Kidney (tissue), 14 donors: ENCODE results near the gene ATXN10. TPM values are rescaled to one million over a fixed set of nuclear protein-coding genes. Genes with fewer than 3 reads are reported as not detected.

Source experiments
- DNase-seq, 5 donors: peaks; one replicate each; pipeline ENCODE4 v3.0.0-alpha.2; 2013 to 2020
- FAIRE-seq: peaks from 2 replicates; lab custom pipeline; 2012; peaks lifted over from hg19 to GRCh38; lab: Jason Lieb, UNC
- H3K27ac ChIP-seq, 2 donors: one replicate each; pipeline ENCODE4 v1.7.0; 2013; ENCODE audit warnings: low read depth in 2 of 2, low read length in 2 of 2, inconsistent platforms in 1 of 2
- H3K27me3 ChIP-seq: one replicate; pipeline ENCODE4 v1.7.1; 2013; ENCODE audit warnings: low read length, inconsistent platforms; ENCODE audit not compliant: control insufficient read depth, insufficient read depth
- H3K36me3 ChIP-seq, 3 donors: one replicate each; pipeline versions ENCODE4 v1.7.0 to v1.7.1; 2013; ENCODE audit warnings: low read length in 3 of 3, control low read depth in 1 of 3, inconsistent platforms in 1 of 3; ENCODE audit not compliant: insufficient read depth in 3 of 3, control insufficient read depth in 2 of 3
- H3K4me1 ChIP-seq, 3 donors: one replicate each; pipeline versions ENCODE4 v1.7.0 to v1.7.1; 2013; ENCODE audit warnings: low read length in 3 of 3, inconsistent platforms in 1 of 3, low read depth in 1 of 3; ENCODE audit not compliant: control insufficient read depth in 2 of 3, insufficient read depth in 2 of 3
- H3K4me3 ChIP-seq, 3 donors: one replicate each; pipeline versions ENCODE4 v1.7.0 to v1.8.1; 2013; ENCODE audit warnings: low read length in 3 of 3, control low read depth in 1 of 3, inconsistent platforms in 1 of 3
- H3K9ac ChIP-seq, 3 donors: one replicate each; pipeline versions ENCODE4 v1.7.0 to v1.7.1; 2013; ENCODE audit warnings: low read length in 3 of 3, control low read depth in 1 of 3, inconsistent platforms in 1 of 3
- H3K9me3 ChIP-seq, 3 donors: one replicate each; pipeline versions ENCODE4 v1.7.0 to v1.7.1; 2013; ENCODE audit warnings: low read length in 3 of 3, control low read depth in 1 of 3, inconsistent platforms in 1 of 3; ENCODE audit not compliant: control insufficient read depth in 2 of 3, insufficient read depth in 1 of 3
- intact Hi-C: fragments of 100-400 bp; cut with DNase I; formaldehyde crosslinking; loops from one replicate; pipeline ENCODE4 v1.11.1; 2022
- polyA plus RNA-seq: library from polyadenylated mRNA; stranded (reverse); fragments of 350-450 nt; fragmentation: Illumina TruSeq; extraction: RNeasy Lipid Tissue Mini Kit (QIAGEN cat#74804); gene quantifications from one replicate; pipeline ENCODE4 v1.2.3, GENCODE V29; 2014; ENCODE audit warnings: low read depth, low replicate concordance; ENCODE audit not compliant: insufficient read depth
- total RNA-seq: library from RNA; stranded (reverse); fragmentation: NEBNext Ultra II Directional; extraction: Animal tissue kit (Norgen Biotek cat#: 25700); gene quantifications from one replicate; pipeline ENCODE4 v1.2.1, GENCODE V29; 2021
- TF ChIP-seq, protein P1 (sequence below): IDR thresholded peaks from 3 replicates; pipeline ENCODE4 v1.5.1; 2012; ENCODE audit warnings: mild to moderate bottlenecking, moderate library complexity, borderline replicate concordance; ENCODE audit not compliant: insufficient read depth; ENCODE audit errors: extremely low read depth
- donor health status: control.
- donor health status: control.
- donor health status: control.
- donor health status: control.
- donor health status: control.
- donor health status: DM: yes; HTN: yes; CAD: no.
- donor health status: Normal renal cell carcinoma (clear cell type).

Gene ATXN10
- total and polyA plus RNA-seq, 2 donors from 2014 or later = 121 to 142 TPM

DNA sequence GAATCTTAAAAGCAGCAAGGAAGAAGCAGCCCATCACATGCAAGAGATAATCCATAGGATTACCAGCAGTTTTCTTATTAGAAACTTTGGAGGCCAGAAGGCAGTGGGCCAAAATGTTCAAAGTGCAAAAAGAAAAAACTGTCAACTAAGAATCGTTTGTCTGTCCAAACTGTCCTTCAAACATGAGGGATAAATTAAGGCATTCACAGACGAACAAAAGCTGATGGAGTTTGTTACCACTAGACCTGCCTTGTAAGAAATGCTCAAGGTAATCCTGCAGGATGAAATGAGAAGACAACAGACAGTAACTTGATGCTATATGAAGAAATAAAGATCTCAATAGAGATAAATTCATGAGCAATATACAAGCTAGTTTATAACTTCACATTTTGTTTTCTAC, 154.9 kb downstream of the ATXN10 start:
- H3K27me3 ChIP-seq = no peaks in the 10 kb centered on the region
- no peak overlapping the region for H3K9ac ChIP-seq
- TF ChIP-seq, protein P1, sequence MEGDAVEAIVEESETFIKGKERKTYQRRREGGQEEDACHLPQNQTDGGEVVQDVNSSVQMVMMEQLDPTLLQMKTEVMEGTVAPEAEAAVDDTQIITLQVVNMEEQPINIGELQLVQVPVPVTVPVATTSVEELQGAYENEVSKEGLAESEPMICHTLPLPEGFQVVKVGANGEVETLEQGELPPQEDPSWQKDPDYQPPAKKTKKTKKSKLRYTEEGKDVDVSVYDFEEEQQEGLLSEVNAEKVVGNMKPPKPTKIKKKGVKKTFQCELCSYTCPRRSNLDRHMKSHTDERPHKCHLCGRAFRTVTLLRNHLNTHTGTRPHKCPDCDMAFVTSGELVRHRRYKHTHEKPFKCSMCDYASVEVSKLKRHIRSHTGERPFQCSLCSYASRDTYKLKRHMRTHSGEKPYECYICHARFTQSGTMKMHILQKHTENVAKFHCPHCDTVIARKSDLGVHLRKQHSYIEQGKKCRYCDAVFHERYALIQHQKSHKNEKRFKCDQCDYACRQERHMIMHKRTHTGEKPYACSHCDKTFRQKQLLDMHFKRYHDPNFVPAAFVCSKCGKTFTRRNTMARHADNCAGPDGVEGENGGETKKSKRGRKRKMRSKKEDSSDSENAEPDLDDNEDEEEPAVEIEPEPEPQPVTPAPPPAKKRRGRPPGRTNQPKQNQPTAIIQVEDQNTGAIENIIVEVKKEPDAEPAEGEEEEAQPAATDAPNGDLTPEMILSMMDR = no peak
- H3K27ac ChIP-seq = no peak overlapping the region
- no peaks in the 10 kb centered on the region for H3K9me3 ChIP-seq
- no peak overlapping the region for H3K4me3 ChIP-seq
- intact Hi-C loops = no loop called here
- DNase-seq (no peak), FAIRE-seq (no peak)
- H3K4me1 ChIP-seq = no peaks in the 10 kb centered on the region
- H3K36me3 ChIP-seq = no peaks in the 10 kb centered on the region

DNA sequence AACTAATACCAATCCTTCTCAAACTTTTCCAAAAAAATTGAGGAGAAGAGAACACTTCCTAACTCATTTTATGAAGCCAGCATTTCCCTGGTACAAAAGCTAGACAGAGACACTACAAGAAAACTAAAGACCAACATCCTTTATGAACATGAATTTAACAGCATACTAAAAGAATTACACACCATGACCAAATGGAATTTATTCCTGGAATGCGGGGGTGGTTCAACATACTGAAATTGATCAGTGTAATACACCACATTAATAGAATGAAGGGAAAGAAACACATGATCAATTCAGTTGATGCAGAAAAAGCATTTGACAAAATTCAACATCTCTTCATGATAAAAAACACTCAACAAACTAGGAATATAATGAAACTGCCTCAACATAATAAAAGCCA, 157.2 kb downstream of the ATXN10 start:
- Histone ChIP-seq H3K36me3 (peaks cover 0 to 4% (median 0%) of the 10 kb centered on the region in 3 donors), H3K27ac (no peak overlapping the region), H3K9me3 (no peaks in the 10 kb centered on the region), H3K4me1 (no peaks in the 10 kb centered on the region), H3K27me3 (no peaks in the 10 kb centered on the region), H3K9ac (no peak overlapping the region), H3K4me3 (no peak overlapping the region)
- intact Hi-C loops = no loop called here
- TF ChIP-seq, protein P1 = no peak
- no peak for FAIRE-seq
- no peak for DNase-seq

DNA sequence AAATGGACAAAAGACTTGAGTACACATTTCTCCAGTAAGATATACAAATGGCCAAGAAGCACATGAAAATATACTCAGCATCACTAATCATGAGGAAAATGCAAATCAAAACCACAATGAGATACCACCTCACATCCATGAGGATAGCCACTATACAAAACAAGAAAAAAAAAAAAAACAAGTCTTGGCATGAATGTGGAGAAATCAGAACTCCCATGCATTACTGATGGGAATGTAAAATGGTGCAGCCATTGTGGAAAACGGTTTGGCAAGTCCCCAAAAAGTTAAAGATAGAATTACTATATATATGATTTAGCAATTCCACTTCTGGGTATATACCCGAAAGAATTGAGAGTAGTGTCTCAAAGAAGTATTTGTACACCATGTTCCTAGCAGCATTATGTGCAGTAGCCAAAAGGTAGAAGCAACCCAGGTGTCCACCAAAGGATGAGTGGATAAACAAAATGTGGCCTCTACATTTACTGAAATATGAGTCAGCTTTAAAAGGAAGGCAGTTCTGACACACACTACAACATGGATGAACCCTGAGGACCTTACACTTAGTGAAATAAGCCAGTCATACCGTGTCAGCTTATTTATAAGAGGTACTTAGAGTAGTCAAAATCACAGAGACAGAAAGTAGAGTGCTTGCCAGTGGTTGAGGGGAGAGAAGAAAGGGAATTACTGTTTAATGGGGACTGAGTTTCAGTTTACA, 159.1 kb downstream of the ATXN10 start:
- no peaks in the 10 kb centered on the region for H3K9me3 ChIP-seq
- no peak overlapping the region for H3K27ac ChIP-seq
- FAIRE-seq (no peak), DNase-seq (no peak)
- H3K27me3 ChIP-seq = no peaks in the 10 kb centered on the region
- intact Hi-C loops = no loop called here
- no peaks in the 10 kb centered on the region for H3K4me1 ChIP-seq
- no peak overlapping the region for H3K9ac ChIP-seq
- TF ChIP-seq, protein P1 = no peak
- H3K36me3 ChIP-seq = peaks cover 0 to 6% (median 0%) of the 10 kb centered on the region in 3 donors
- no peak overlapping the region for H3K4me3 ChIP-seq
